ENCODE results near the gene GOLGA2. TPM values are rescaled to one million over a fixed set of nuclear protein-coding genes. Genes with fewer than 3 reads are reported as not detected.
A peak's percentile ranks its signal among the peaks of the same experiment; 100 is the strongest.

GOLGA2 gene
- total RNA-seq, 1 experiment from 2014 or later = 188 TPM

DNA sequence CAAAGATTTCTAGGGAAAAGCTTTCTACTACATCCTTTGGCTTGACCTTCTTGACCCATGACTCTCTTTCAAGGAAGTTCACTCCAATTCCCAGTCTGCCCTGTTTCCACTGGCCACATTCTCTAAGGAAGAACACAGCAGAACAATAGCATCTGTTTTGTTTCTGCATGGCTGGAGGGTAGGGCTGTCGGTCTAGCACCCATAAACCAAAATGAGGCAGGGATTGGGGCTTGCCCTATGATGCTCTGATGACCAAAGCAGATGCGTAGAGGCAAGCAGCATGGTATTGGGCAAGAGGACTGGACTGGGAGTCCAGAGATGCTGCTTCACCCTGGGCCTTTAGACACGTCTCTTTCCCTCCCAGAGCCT lies 24.1 kb downstream of the GOLGA2 start:
- Histone ChIP-seq H3K4me3 (no peak overlapping the region), H3K27me3 (ENCODE audit: insufficient read depth, low read depth) (no peaks in the 10 kb centered on the region), H3K9me3 (ENCODE audit: insufficient read depth, low read depth) (no peaks in the 10 kb centered on the region), H3K27ac (no peak overlapping the region), H3K9me2 (ENCODE audit: insufficient read depth) (no peaks in the 10 kb centered on the region), H4K20me1 (ENCODE audit: insufficient read depth) (no peaks in the 10 kb centered on the region), H3K36me3 (ENCODE audit: low read depth) (no peaks in the 10 kb centered on the region), H3K4me2 (no peak overlapping the region), H3K4me1 (replicated peaks; ENCODE audit: insufficient read depth) (no peaks in the 10 kb centered on the region), H3F3A (ENCODE audit: insufficient read depth, low read depth) (peaks cover 24% of the 10 kb centered on the region; the same call in 1 of the 2 replicates), H2AFZ (no peak overlapping the region), H3K79me2 (ENCODE audit: low read depth) (no peaks in the 10 kb centered on the region)
- TF ChIP-seq, protein P1, sequence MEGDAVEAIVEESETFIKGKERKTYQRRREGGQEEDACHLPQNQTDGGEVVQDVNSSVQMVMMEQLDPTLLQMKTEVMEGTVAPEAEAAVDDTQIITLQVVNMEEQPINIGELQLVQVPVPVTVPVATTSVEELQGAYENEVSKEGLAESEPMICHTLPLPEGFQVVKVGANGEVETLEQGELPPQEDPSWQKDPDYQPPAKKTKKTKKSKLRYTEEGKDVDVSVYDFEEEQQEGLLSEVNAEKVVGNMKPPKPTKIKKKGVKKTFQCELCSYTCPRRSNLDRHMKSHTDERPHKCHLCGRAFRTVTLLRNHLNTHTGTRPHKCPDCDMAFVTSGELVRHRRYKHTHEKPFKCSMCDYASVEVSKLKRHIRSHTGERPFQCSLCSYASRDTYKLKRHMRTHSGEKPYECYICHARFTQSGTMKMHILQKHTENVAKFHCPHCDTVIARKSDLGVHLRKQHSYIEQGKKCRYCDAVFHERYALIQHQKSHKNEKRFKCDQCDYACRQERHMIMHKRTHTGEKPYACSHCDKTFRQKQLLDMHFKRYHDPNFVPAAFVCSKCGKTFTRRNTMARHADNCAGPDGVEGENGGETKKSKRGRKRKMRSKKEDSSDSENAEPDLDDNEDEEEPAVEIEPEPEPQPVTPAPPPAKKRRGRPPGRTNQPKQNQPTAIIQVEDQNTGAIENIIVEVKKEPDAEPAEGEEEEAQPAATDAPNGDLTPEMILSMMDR (conservative IDR thresholded peaks at IDR 0.05) = no peak
- TF ChIP-seq EZH2 (IDR thresholded peaks at IDR 0.05; ENCODE audit: low read depth) = no peak
- intact Hi-C loops (cut with micrococcal nuclease; ENCODE audit: unreplicated experiment) = no loop called here
- CTCF ChIA-PET = no interaction called here
- DNase-seq = no peak
- no TSS peak for BruUV-seq (replicated peaks)
- POLR2A ChIA-PET (ENCODE audit: unreplicated experiment) = no interaction called here

DNA sequence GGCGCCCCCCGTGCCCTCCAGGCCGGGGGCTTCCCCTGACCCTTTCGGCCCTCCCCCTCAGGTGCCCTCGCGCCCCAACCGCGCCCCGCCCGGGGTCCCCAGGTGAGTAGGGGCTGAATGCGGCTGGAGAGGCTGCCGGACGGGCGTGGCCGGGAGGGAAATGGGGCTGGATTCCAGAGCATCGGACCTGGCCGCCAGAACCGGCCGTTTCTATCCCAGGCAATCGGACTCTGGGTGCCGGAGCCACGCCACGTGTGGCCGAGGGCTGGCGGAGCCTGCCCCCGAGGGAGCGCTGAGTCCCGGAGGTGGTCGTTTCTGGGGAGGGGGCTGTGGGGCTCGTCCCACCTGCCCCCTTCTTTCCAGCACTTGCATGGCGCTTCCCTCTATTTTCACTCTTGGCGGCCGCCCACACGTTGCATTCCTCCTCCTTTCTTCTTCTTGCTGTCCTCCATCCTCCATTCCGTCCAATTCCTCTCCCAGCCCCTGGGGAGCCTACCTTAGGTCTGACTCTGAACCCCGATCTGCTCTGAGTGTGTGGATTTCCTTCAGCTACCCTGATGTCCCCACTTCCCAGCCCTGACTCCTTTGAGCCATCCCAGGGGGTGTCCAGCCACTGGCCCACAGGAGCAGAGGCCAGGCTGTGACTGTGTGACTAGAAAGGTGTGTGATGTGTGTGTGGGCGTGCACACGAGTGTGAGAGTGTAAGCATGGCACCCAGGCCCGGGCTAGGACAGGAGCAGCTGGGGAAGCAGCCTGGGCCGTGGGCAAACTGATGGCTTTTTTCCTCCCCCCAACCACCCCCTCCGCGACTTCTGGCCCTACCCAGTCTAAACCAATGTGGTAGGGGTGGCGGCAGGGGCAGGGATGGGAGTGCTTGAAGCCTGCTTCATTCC lies 24.7 kb downstream of the GOLGA2 start:
- no peaks in the 10 kb centered on the region for H3K79me2 ChIP-seq (ENCODE audit: low read depth)
- H4K20me1 ChIP-seq (ENCODE audit: insufficient read depth) = no peaks in the 10 kb centered on the region
- no peak overlapping the region for H3K27ac ChIP-seq
- TF ChIP-seq, protein P1 (conservative IDR thresholded peaks at IDR 0.05) = no peak
- no peak for TF ChIP-seq EZH2 (IDR thresholded peaks at IDR 0.05; ENCODE audit: low read depth)
- no peaks in the 10 kb centered on the region for H3K4me1 ChIP-seq (replicated peaks; ENCODE audit: insufficient read depth)
- no peaks in the 10 kb centered on the region for H3K9me2 ChIP-seq (ENCODE audit: insufficient read depth)
- ChIA-PET POLR2A (ENCODE audit: unreplicated experiment) (no interaction called here), CTCF (no interaction called here)
- no TSS peak for BruUV-seq (replicated peaks)
- intact Hi-C loops (cut with micrococcal nuclease; ENCODE audit: unreplicated experiment) = no loop called here
- peaks cover 18% of the 10 kb centered on the region; the same call in 1 of the 2 replicates for H3F3A ChIP-seq (ENCODE audit: insufficient read depth, low read depth)
- no peaks in the 10 kb centered on the region for H3K27me3 ChIP-seq (ENCODE audit: insufficient read depth, low read depth)
- no peak overlapping the region for H3K4me2 ChIP-seq
- no peak overlapping the region for H3K4me3 ChIP-seq
- H2AFZ ChIP-seq = no peak overlapping the region
- no peak for DNase-seq
- H3K9me3 ChIP-seq (ENCODE audit: insufficient read depth, low read depth) = no peaks in the 10 kb centered on the region
- no peaks in the 10 kb centered on the region for H3K36me3 ChIP-seq (ENCODE audit: low read depth)

DNA sequence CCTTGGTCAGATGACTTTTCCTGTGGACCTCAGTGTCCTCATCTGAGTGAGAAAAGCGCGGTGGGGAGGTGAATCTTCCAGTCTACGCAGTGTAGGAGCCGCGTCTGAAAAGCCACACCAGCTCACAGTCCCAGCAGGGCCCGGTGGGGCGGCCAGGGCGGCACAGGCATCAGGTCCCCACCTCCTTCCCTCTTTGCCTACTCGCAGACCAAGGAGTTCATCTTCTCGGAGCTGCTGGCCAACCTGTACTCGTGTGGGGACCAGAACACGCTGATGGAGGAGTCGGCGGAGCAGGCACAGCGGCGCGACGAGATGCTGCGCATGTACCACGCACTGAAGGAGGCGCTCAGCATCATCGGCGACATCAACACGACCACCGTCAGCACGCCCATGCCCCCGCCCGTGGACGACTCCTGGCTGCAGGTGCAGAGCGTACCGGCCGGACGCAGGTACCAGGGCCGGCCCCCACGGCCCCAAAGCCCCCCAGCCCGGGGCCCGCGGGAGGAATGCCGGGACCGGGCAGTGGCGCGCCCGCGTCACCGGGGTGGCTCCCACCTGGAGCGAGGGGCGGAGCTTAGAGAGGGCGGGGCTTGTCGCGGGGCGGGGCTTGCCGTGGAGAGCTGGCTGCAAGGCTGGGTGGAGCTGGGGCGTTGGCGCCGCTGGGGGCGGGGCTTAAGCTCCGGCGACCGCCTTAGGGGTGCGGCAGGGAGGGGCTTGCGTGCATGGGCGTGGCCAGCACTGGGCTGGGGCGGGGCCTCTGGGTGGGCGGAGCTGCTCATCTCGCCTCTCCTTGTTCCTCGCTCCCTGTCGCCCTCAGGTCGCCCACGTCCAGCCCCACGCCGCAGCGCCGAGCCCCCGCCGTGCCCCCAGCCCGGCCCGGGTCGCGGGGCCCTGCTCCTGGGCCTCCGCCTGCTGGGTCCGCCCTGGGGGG lies 25.6 kb downstream of the GOLGA2 start:
- Histone ChIP-seq H3F3A (ENCODE audit: insufficient read depth, low read depth) (peaks cover 11% of the 10 kb centered on the region; the same call in 1 of the 2 replicates), H3K27ac (no peak overlapping the region), H3K27me3 (ENCODE audit: insufficient read depth, low read depth) (no peaks in the 10 kb centered on the region), H4K20me1 (ENCODE audit: insufficient read depth) (no peaks in the 10 kb centered on the region), H3K9me2 (ENCODE audit: insufficient read depth) (no peaks in the 10 kb centered on the region), H3K4me3 (no peak overlapping the region), H3K4me1 (replicated peaks; ENCODE audit: insufficient read depth) (no peaks in the 10 kb centered on the region), H3K36me3 (ENCODE audit: low read depth) (no peaks in the 10 kb centered on the region), H2AFZ (no peak overlapping the region), H3K79me2 (ENCODE audit: low read depth) (no peaks in the 10 kb centered on the region), H3K9me3 (ENCODE audit: insufficient read depth, low read depth) (no peaks in the 10 kb centered on the region), H3K4me2 (no peak overlapping the region)
- CTCF ChIA-PET = interaction anchor here (0.5 to 0.6 kb wide), 2 partner anchors 171 to 191 kb away, joined by 3 read pairs; partner anchors contain the start of gene CERCAM
- DNase-seq = peak in 1 of 2 experiments; percentile 44
- POLR2A ChIA-PET (ENCODE audit: unreplicated experiment) = interaction anchor here (0.6 kb wide), 1 partner anchor 95 kb away, joined by 3 read pairs; no protein-coding TSS in a partner anchor
- intact Hi-C loops (cut with micrococcal nuclease; ENCODE audit: unreplicated experiment) = no loop called here
- TF ChIP-seq EZH2 (IDR thresholded peaks at IDR 0.05; ENCODE audit: low read depth) = no peak
- TF ChIP-seq, protein P1 (conservative IDR thresholded peaks at IDR 0.05) = no peak
- no TSS peak for BruUV-seq (replicated peaks)

Measured in PC-9 (cell line).